HCT116 (cell line): Measurements from ENCODE around the gene CPOX. TPM values are rescaled to one million over a fixed set of nuclear protein-coding genes. Genes with fewer than 3 reads are reported as not detected.
"Not testable (repeated sequence)": the region's sequence is repeated elsewhere in the genome, so short reads cannot be mapped to it uniquely, and the experiment has no call there.

Experiments
- ATAC-seq: fragments of 200-7000 bp; cut with Tn5 transposase; 2 replicates; pipeline ENCODE4 v1.9.1; 2020; ENCODE audit warnings: mild to moderate bottlenecking, moderate library complexity
- BruUV-seq: library from RNA; stranded (reverse); fragments of 400-500 nt; replicated peaks from 2 replicates; lab custom pipeline; 2021; lab: Mats Ljungman, UMichigan
- CTCF ChIA-PET: fragments of 300-600 bp; sonication (Branson Sonifier 250); formaldehyde crosslinking; loops from one replicate; lab custom pipeline; 2021; ENCODE audit warnings: antibody characterized with exemption; lab: Charles Lee
- POLR2A ChIA-PET: fragments of 300-600, 350-600 bp; sonication (Branson Sonifier 250); formaldehyde crosslinking; loops from one replicate; lab custom pipeline; 2021; ENCODE audit warnings: antibody characterized with exemption; lab: Charles Lee
- RAD21 ChIA-PET, 2 experiments: fragments of 300-600 bp; sonication (Branson Sonifier 250); formaldehyde crosslinking; loops; one replicate each; lab custom pipeline; 2023; ENCODE audit warnings: low total read pairs in 2 of 2; ENCODE audit not compliant: uncharacterized antibody in 2 of 2, unreplicated experiment in 2 of 2, low non-redundant PET in 1 of 2; lab: Charles Lee
- DNase-seq: peaks from one replicate; pipeline ENCODE4 v3.0.0-alpha.2; 2010; ENCODE audit warnings: low read depth, low spot score
- H2AFZ ChIP-seq: fragments of 200-600 bp; shearing (Covaris generic), sonication (generic); 2 replicates; pipeline ENCODE4 v1.6.1; 2017; ENCODE audit warnings: low read depth, mixed run types, mixed read lengths, antibody characterized with exemption, low read length; ENCODE audit not compliant: poor library complexity, severe bottlenecking
- H3K27ac ChIP-seq: 2 replicates; pipeline ENCODE4 v1.5.1; 2012; ENCODE audit warnings: low read depth, low read length
- H3K27me3 ChIP-seq: fragments of 200-600 bp; sonication (generic); 2 replicates; pipeline ENCODE4 v1.6.1; 2016; ENCODE audit warnings: mixed run types, low read length, mixed read lengths; ENCODE audit not compliant: insufficient read depth
- H3K36me3 ChIP-seq, 2 experiments: fragments of 200-500 bp in 1 of 2; fragments of 200-600 bp in 1 of 2; sonication (Bioruptor generic) in 1 of 2; sonication (generic) in 1 of 2; 2 replicates each; pipeline versions ENCODE4 v1.5.1 to v1.6.1; 2014 to 2016; ENCODE audit warnings: low read length in 2 of 2, inconsistent platforms in 1 of 2, mixed read lengths in 1 of 2, mixed run types in 1 of 2; ENCODE audit not compliant: insufficient read depth in 2 of 2, control insufficient read depth in 1 of 2
- H3K4me1 ChIP-seq, 2 experiments: fragments of 200-600 bp in 1 of 2; sonication (generic) in 1 of 2; 2 replicates each; pipeline versions ENCODE4 v1.5.1 to v1.6.1; 2012 to 2017; ENCODE audit warnings: low read length in 2 of 2, inconsistent platforms in 1 of 2, mild to moderate bottlenecking in 1 of 2, mixed read lengths in 1 of 2, mixed run types in 1 of 2, moderate library complexity in 1 of 2; ENCODE audit not compliant: insufficient read depth in 2 of 2, control insufficient read depth in 1 of 2
- H3K4me2 ChIP-seq: fragments of 200-600 bp; sonication (generic); 2 replicates; pipeline ENCODE4 v1.6.1; 2017; ENCODE audit warnings: mixed run types, low read length, mixed read lengths
- H3K4me3 ChIP-seq, 2 experiments: fragments of 200-600 bp in 1 of 2; sonication (generic) in 1 of 2; replicated peaks in 1 of 2; 2 replicates each; pipeline ENCODE4 v1.5.1; 2011 to 2016; ENCODE audit warnings: low read length in 2 of 2, control low read depth in 1 of 2, low read depth in 1 of 2, mild to moderate bottlenecking in 1 of 2, mixed read lengths in 1 of 2, mixed run types in 1 of 2
- H3K79me2 ChIP-seq: fragments of 200-600 bp; sonication (generic); 2 replicates; pipeline ENCODE4 v1.6.1; 2017; ENCODE audit warnings: mild to moderate bottlenecking, mixed run types, low read length, moderate library complexity, mixed read lengths; ENCODE audit not compliant: insufficient read depth
- H3K9ac ChIP-seq: fragments of 200-600 bp; sonication (generic); 2 replicates; pipeline ENCODE4 v1.6.1; 2016; ENCODE audit warnings: low read length, mixed read lengths
- H3K9me2 ChIP-seq: fragments of 200-600 bp; sonication (generic), shearing (Covaris generic); 2 replicates; pipeline ENCODE4 v1.6.1; 2017; ENCODE audit warnings: mixed run types, mild to moderate bottlenecking, moderate library complexity; ENCODE audit not compliant: insufficient read depth
- H3K9me3 ChIP-seq, 2 experiments: fragments of 200-500 bp in 1 of 2; fragments of 200-600 bp in 1 of 2; sonication (Bioruptor generic) in 1 of 2; sonication (generic) in 1 of 2; 2 replicates each; pipeline ENCODE4 v1.6.1; 2014 to 2017; ENCODE audit warnings: low read length in 2 of 2, mixed read lengths in 2 of 2, inconsistent platforms in 1 of 2, low read depth in 1 of 2, mild to moderate bottlenecking in 1 of 2, mixed run types in 1 of 2, moderate library complexity in 1 of 2; ENCODE audit not compliant: control insufficient read depth in 1 of 2, insufficient read depth in 1 of 2
- H4K20me1 ChIP-seq: fragments of 200-600 bp; sonication (generic), shearing (Covaris generic); 2 replicates; pipeline ENCODE4 v1.6.1; 2017; ENCODE audit warnings: mixed run types, mild to moderate bottlenecking, moderate library complexity; ENCODE audit not compliant: insufficient read depth
- intact Hi-C: fragments of 100-400 bp; cut with micrococcal nuclease; formaldehyde crosslinking; loops from 2 replicates; pipeline ENCODE4 v1.10.0; 2022
- total RNA-seq: library from RNA; stranded (reverse); gene quantifications from one replicate; pipeline ENCODE4 v1.2.1, GENCODE V29; 2021; ENCODE audit not compliant: unreplicated experiment

CPOX gene
- total RNA-seq, 1 experiment from 2014 or later: 353 TPM

- H3K4me2 ChIP-seq, H3K9ac ChIP-seq, H3K27ac ChIP-seq, ATAC-seq, DNase-seq, H4K20me1 ChIP-seq, H3K36me3 ChIP-seq, H3K79me2 ChIP-seq, H3K27me3 ChIP-seq, H3K4me3 ChIP-seq, H2AFZ ChIP-seq, H3K4me1 ChIP-seq, POLR2A ChIA-PET, RAD21 ChIA-PET, H3K9me2 ChIP-seq, CTCF ChIA-PET, intact Hi-C loops, BruUV-seq, H3K9me3 ChIP-seq: not testable (repeated sequence)
These were observed 49.4 kb upstream of the CPOX start for GRCh38 chr3:98642769-98643168.

DNA sequence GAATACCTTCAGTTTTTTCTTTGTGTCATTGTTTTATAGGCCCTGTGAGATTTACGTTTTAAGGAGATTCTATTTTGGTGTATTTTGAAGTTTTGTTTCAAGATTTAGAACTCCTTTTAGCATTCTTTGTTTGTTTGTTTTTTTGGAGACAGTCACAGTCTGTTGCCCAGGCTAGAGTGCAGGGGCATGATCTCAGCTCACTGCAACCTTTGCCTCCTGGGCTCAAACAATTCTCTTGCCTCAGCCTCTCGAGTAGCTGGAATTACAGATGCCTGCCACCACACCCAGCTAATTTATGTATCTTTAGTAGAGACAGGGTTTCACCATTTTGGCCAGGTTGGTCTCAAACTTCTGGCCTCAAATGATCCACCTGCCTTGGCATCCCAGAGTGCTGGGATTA is 48.3 kb upstream of the CPOX start:
- ATAC-seq, DNase-seq, H3K9me2 ChIP-seq, H4K20me1 ChIP-seq, H2AFZ ChIP-seq, RAD21 ChIA-PET, H3K27me3 ChIP-seq, H3K4me1 ChIP-seq, H3K4me3 ChIP-seq, H3K4me2 ChIP-seq, BruUV-seq, intact Hi-C loops, POLR2A ChIA-PET, H3K27ac ChIP-seq, H3K9ac ChIP-seq, CTCF ChIA-PET, H3K36me3 ChIP-seq, H3K9me3 ChIP-seq, H3K79me2 ChIP-seq: not testable (repeated sequence)

DNA sequence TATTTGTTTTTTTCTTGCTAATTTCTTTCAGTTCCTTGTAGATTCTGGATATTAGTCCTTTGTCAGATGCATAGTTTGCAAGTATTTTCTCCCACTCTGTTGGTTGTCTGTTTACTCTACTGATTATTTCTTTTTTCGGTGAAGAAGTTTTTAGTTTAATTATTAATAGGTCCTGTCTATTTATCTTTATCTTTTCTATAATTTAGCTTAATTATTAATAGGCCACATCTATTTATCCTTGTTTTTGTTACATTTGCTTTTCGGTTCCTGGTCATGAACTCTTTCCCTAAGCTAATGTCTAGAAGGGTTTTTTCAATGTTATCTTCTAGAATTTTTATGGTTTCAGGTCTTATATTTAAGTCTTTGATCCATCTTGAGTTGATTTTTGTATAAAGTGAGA is 45.1 kb upstream of the CPOX start:
- H3K9me2 ChIP-seq, H3K79me2 ChIP-seq, ATAC-seq, H3K27ac ChIP-seq, H2AFZ ChIP-seq, H3K9me3 ChIP-seq, H3K9ac ChIP-seq, POLR2A ChIA-PET, H3K4me2 ChIP-seq, H3K27me3 ChIP-seq, intact Hi-C loops, H3K4me3 ChIP-seq, H4K20me1 ChIP-seq, BruUV-seq, H3K36me3 ChIP-seq, RAD21 ChIA-PET, H3K4me1 ChIP-seq, CTCF ChIA-PET, DNase-seq: not testable (repeated sequence)
